Measurements from ENCODE around the gene HNMT.
A peak's percentile ranks its signal among the peaks of the same experiment; 100 is the strongest.

- TF ChIP-seq NFIC (IDR thresholded peaks at IDR 0.05; ENCODE audit: borderline replicate concordance) = no peak
- peak; percentile 81 for TF ChIP-seq CTCF (IDR thresholded peaks at IDR 0.05)
- no peak for TF ChIP-seq GABPA (IDR thresholded peaks at IDR 0.05; ENCODE audit: low read depth)
- peak; percentile 83 for TF ChIP-seq SMC3 (IDR thresholded peaks at IDR 0.05; ENCODE audit: low read depth, low read length)
- no peak for TF ChIP-seq EP300 (IDR thresholded peaks at IDR 0.05; ENCODE audit: borderline replicate concordance in 1 of 2, low read depth in 1 of 2, low read length in 1 of 2)
- TF ChIP-seq IRF3 (IDR thresholded peaks at IDR 0.05; ENCODE audit: low read depth, low read length) = no peak
- TF ChIP-seq RAD21 (IDR thresholded peaks at IDR 0.05; ENCODE audit: low read length) = peak; percentile 85
- no peak for TF ChIP-seq POLR2AphosphoS5 (IDR thresholded peaks at IDR 0.05; ENCODE audit: low read depth, low read length)
- no peak for TF ChIP-seq TAF1 (IDR thresholded peaks at IDR 0.05; ENCODE audit: borderline replicate concordance, low read depth, low read length)
- TF ChIP-seq SIN3A (IDR thresholded peaks at IDR 0.05; ENCODE audit: borderline replicate concordance, low read depth, low read length) = no peak
- TF ChIP-seq TEAD4 (IDR thresholded peaks at IDR 0.05; ENCODE audit: borderline replicate concordance, insufficient read depth) = no peak
Observed at GRCh38 chr2:137947728-137948336, 16.4 kb upstream of the HNMT start.

Measured in SK-N-SH (cell line).